Stimulated activated naive CD4-positive, alpha-beta T cell (primary cell): ENCODE results near the gene HTRA3.

Experiments used
- DNase-seq, 6 experiments: peaks; one replicate each; lab custom pipeline; 2025; lab: John Stamatoyannopoulos, UW

The HTRA3 gene

GRCh38 chr4:8269535-8270417 lies at the start of gene HTRA3:
Gene HTRA3, plus strand, starts transcription at chr4:8269754. Its CDS starts 215 bp downstream, at chr4:8269969.
- DNase-seq: no peak

DNA sequence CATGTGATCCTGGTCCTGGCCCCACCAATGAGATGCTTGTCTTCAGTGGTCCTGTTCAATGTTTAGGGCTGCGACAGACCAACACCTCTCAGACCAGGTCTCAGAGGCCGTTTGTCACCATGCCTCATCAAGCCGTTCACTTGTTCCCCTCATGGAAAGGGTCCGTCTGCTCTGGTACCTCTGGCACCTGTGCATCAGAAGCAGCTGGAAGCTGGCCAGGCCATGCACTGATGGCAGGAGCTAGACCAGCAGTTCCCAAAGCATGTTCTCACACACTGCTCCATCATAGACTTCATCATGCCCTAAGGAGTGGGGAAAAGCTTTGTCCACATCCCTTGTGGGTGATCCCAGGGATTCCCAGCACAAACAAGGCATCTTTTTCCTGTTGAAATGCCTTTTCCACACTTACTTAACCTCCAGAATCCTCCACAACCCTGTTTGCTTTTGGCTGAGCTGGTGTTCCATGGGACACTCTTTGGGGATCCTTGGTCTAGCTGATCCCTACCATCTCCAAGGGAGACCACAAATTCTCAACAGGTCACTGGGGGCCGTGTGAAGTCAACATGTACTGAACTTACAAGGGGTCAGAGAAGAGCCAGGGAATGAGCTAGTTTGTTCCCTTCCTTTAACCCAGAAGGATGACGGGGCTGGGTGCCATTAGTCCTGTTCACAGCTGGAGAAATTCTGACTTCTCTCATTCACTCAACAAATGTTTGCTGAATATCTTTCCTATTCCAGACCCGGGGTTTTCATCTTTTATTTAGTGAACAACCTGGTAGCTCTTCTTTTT lies 48.7 kb upstream of the HTRA3 start:
- DNase-seq: no peak

GRCh38 chr4:8221476-8221875 lies 48.1 kb upstream of the HTRA3 start:
- peak in 3 of 6 experiments; percentile 62 to 73 (median 71) for DNase-seq

DNA sequence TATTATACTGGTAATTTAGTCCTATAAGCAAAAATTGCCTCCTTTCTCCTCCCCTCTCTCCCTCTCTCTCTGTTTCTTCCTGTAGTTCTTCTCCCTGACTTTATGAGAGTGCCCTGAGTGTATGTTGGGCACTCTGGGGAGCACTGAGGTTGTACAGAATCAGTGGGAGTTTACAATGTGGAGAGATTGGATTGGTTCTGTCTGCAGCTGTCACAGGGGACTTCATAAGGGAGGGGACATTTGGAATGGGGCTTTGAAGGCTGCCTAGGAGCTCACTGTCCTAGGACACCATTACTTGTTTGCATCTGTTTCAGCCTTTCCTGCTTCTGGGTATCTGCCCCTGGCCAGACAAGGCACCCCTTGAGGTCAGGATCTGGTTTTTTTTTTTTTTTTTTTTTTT lies 47.6 kb upstream of the HTRA3 start:
- DNase-seq: peak in 1 of 6 experiments; percentile 62

GRCh38 chr4:8222609-8223388 lies 46.8 kb upstream of the HTRA3 start:
- no peak for DNase-seq

DNA sequence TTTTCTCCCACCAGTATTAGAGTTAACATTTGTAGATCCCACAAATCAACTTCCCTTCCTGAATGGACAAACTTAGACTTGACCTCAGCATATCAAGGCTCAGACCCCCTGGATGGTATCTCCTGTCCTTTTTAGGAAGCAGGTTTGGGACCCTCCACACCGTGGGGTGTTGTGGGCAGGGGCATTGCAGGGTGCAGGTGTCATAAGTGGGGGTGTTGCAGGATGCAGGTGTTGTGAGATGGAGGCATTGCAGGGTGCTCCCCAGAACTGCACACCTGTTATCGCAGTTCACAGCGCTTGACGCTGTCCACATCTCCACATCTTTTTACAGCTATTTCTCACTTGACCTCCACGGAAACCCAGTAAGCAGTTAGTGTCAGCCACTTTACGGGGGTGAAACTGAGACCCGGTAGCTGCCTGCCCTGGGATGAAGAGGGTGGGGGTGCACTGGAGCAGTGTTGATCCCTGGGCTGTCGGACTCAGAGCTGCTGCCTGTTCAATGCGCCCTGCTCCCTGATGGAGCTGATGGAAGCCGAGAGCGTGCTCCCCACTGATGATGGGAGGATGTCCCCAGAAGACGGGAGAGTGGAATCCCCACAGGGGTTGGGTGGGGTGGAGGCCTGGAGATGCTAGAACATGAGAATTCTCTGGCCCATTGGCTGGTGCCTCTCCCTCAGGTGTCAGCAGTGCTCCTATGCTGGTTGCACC lies 45.1 kb upstream of the HTRA3 start:
- no peak for DNase-seq

GRCh38 chr4:8224975-8225625 lies 44.5 kb upstream of the HTRA3 start:
- no peak for DNase-seq

GRCh38 chr4:8225706-8226443 lies 43.7 kb upstream of the HTRA3 start:
- DNase-seq: no peak

DNA sequence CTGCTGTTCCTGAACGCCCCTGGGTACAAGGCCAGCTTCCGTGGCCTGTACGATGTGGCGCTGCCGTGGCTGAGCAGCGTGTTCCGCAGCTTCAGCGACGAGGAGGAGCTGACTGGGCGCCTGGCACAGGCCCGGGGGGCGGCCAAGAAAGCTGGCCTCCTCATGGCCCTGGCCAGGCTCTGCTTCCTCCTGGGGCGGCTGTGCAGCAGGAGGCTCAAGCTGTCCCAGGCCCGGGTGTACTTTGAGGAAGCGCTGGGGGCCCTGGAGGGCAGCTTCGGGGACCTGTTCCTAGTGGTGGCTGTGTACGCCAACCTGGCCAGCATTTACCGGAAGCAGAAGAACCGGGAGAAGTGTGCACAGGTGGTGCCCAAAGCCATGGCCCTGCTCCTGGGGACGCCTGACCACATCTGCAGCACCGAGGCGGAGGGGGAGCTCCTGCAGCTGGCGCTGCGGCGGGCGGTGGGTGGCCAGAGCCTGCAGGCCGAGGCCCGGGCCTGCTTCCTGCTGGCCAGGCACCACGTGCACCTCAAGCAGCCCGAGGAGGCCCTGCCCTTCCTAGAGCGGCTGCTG lies 42.3 kb upstream of the HTRA3 start:
- no peak for DNase-seq

DNA sequence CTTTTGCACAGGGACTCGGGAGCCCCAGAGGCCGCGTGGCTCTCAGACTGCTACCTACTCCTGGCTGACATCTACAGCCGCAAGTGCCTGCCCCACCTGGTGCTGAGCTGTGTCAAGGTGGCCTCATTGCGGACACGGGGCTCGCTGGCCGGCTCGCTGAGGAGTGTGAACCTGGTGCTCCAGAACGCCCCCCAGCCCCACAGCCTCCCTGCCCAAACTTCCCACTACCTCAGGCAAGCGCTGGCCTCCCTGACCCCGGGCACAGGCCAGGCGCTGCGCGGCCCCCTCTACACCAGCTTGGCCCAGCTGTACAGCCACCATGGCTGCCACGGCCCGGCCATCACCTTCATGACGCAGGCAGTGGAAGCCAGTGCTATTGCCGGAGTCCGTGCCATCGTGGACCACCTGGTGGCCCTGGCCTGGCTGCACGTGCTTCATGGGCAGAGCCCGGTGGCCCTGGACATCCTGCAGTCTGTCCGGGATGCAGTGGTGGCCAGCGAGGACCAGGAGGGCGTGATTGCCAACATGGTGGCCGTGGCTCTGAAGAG lies 41.7 kb upstream of the HTRA3 start:
- DNase-seq: no peak

DNA sequence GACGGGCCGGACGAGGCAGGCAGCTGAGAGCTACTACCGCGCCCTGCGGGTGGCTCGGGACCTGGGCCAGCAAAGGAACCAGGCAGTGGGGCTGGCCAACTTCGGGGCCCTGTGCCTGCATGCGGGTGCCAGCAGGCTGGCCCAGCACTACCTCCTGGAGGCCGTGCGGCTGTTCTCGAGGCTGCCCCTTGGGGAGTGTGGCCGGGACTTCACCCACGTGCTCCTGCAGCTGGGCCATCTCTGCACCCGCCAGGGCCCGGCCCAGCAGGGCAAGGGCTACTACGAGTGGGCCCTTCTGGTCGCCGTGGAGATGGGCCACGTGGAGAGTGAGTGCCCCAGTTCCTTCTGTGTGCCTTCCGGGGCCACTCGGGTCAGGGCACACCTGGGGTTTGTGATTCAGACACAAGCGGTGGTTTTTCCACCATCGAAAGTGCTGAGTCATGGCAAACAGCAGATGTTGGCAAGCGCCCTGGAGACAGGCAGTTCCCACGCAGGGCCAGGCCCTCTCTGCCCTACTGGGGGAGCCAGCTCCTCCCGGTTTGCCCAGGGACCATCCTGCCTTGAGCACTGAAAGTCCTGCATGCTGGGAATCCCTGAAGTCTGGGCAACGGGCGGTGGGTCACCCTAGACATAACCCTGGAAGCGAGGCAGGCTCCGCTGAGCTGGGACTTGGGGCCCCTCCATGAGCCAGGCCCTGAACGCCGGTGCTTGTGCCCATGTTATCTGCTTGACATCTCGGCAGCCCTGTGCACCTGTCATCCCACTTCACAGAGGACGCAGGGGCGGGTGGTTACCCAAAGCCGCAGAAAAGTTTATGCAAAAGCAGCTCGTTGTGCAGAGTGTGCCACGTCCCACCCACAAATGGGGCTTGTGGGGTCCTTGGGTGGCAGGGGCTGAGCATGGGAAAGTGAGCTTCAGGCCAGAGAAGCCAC lies 41.0 kb upstream of the HTRA3 start:
- DNase-seq: peak; percentile 47 to 83 (median 62)

DNA sequence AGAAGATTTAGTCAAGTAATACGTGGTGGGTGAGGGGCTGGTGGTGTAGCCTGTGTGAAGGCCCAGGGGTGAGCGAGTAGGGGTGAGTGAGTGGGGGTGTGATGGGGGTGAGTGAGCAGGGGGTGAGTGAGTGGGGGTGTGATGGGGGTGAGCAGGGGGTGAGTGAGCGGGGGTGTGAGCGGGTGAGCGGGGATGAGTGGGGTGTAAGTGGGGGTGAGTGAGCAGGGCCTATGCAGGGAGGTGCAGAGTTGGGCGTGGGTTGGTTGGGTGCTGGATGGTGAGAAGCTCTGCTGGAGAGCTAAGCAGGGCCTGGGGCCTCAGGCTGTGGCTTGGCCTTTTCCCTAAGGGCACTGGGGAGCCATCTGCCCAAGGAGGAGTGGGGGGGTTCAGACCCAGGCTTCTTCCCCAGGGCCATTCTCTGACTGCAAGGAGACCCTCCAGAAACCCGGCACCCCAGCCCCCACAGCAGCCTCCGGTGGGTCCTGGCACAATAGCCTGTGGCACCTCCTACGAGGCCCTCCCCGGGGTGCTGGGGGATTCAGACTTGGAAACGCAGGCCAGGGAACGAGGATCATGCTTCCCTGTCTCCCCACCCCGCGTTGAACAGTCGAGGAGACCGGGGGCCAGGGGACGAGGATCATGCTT lies 40.1 kb upstream of the HTRA3 start:
- no peak for DNase-seq

DNA sequence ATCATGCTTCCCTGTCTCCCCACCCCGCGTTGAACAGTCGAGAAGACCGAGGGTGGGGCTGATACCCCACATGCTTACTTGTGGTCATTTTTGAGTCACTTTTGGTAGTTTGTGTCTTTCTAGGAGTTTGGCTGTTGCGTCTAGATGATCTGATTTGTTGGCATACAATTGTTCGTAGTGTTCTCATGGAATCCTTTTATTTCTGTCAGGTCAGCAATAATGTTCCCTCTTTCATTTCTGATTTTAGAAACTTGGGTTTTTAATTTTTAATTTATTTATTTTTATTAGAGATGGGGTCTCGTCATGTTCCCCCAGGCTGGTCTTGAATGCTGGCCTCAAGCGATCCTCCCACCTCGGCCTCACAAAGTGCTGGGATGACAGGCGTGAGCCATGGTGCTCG lies 39.5 kb upstream of the HTRA3 start:
- DNase-seq: no peak

DNA sequence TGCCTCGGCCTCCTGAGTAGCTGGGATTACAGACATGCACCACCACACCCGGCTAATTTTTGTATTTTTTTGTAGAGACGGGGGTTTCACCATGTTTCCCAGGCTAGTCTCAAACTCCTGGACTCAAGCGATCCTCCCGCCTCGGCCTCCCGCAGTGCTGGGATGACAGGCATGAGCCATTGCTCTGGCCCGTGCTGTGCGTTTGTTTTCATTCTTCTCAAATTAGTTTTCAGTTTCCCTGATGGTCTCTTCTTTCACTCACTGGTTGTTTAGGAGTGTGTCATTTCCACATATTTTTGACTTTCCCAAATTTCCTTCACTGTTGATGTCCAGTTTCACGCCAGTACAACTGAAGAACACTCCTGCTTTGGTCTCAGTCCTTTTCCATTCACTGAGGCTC lies 38.7 kb upstream of the HTRA3 start:
- no peak for DNase-seq

DNA sequence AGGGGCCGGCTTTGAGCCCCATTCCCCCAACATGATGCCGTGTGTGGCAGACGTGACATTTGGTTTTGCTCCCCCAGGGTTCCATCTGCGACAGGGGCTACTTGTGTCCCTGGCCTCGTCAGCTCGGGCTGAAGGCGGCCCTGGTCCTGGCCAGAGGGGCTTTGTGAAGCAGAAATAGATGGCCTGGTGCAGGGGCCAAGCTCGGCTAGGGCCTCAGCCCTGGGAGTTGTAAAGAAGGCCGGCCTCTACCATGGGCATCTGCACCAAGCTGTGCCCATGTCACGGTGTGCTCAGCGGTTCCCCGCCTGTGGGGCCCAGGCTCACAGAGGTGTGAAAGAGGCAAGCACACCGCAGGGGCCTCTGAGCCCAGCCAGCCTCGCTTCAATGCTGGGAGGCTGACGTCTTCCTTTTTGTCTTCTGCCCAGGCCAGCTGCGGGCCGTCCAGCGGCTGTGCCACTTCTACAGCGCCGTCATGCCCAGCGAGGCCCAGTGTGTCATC lies 38.0 kb upstream of the HTRA3 start:
- no peak for DNase-seq

DNA sequence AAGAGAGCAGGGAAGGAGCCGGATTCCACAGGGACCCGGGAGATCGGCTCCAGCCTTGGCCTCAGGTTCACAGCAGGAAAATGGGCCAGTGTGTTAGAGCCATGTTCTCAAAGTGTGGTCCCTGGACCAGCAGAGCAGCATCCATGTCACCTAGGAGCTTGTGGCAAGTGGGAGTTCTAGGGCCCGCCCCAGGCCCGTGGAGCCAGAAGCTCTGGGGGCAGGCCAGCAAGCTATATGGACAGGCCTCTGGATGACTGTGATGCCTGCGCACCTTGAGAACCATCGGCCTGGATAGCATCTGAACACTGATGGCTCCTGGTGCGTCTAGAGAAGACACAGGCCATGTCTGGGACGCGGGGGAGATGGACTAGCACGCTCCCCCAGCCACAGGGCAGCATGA lies 36.8 kb upstream of the HTRA3 start:
- no peak for DNase-seq

- DNase-seq: no peak
Measured at GRCh38 chr4:8233672-8234484, 35.7 kb upstream of the HTRA3 start.
